Sigmoid colon (tissue), 4 donors: ENCODE measurements around the gene SMIM32.

ENCODE experiments used
- POLR2A ChIP-seq, 2 donors: fragments of 450-650 bp; IDR thresholded peaks; one replicate each; pipeline ENCODE4 v1.6.1; 2016; ENCODE audit warnings: antibody characterized with exemption in 2 of 2, mild to moderate bottlenecking in 2 of 2, moderate library complexity in 2 of 2
- POLR2AphosphoS5 ChIP-seq, 4 donors: sonication (generic); formaldehyde crosslinking; IDR thresholded peaks; one replicate each; pipeline ENCODE4 v1.6.1; 2017; ENCODE audit warnings: antibody characterized with exemption in 4 of 4
- TF ChIP-seq, protein P1 (sequence below), 4 experiments: fragments of 450-650 bp in 3 of 4; fragments of 200-600 bp in 1 of 4; IDR thresholded peaks; one replicate each; pipeline ENCODE4 v1.5.1; 2016 to 2019; ENCODE audit warnings: antibody characterized with exemption in 4 of 4, mild to moderate bottlenecking in 3 of 4, moderate library complexity in 2 of 4

DNA sequence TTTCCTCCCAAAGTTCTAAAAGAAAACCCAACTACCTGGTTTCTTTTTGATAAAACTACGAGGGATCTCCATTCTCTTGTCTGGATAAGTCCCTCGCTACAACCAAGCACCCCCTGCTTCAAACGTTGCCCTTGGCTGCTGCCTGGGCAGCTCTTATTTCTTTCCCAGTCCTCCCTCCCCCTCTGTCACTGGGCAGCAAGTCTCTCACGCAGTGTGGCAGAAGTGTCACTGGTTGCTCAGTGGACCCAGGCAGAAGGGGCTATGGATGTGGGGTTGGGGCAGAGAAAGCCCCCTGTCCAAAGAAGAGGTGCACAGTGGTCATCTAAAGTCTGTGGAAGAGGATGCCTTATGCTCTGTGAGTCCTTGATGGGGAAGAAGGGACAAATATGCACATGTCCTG, 7.2 kb upstream of the SMIM32 start:
- TF ChIP-seq, protein P1, sequence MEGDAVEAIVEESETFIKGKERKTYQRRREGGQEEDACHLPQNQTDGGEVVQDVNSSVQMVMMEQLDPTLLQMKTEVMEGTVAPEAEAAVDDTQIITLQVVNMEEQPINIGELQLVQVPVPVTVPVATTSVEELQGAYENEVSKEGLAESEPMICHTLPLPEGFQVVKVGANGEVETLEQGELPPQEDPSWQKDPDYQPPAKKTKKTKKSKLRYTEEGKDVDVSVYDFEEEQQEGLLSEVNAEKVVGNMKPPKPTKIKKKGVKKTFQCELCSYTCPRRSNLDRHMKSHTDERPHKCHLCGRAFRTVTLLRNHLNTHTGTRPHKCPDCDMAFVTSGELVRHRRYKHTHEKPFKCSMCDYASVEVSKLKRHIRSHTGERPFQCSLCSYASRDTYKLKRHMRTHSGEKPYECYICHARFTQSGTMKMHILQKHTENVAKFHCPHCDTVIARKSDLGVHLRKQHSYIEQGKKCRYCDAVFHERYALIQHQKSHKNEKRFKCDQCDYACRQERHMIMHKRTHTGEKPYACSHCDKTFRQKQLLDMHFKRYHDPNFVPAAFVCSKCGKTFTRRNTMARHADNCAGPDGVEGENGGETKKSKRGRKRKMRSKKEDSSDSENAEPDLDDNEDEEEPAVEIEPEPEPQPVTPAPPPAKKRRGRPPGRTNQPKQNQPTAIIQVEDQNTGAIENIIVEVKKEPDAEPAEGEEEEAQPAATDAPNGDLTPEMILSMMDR (IDR thresholded peaks at IDR 0.05), result no peak
- no peak for TF ChIP-seq POLR2A (IDR thresholded peaks at IDR 0.05)
- no peak for TF ChIP-seq POLR2AphosphoS5 (IDR thresholded peaks at IDR 0.05)
